ENCODE data around the gene VAT1. TPM values are rescaled to one million over a fixed set of nuclear protein-coding genes. Genes with fewer than 3 reads are reported as not detected.

The VAT1 gene
- total and polyA plus RNA-seq, 2 experiments from 2014 or later: 223 to 238 TPM

- Histone ChIP-seq H3K36me3 (ENCODE audit: low read depth) (no peaks in the 10 kb centered on the region), H2AFZ (no peak overlapping the region), H3K27me3 (replicated peaks; ENCODE audit: insufficient read depth) (no peaks in the 10 kb centered on the region), H4K20me1 (ENCODE audit: insufficient read depth) (no peaks in the 10 kb centered on the region), H3K4me1 (ENCODE audit: insufficient read depth) (no peaks in the 10 kb centered on the region), H3K9ac (no peak overlapping the region), H3F3A (ENCODE audit: insufficient read depth) (no peaks in the 10 kb centered on the region), H3K9me3 (ENCODE audit: low read depth) (no peaks in the 10 kb centered on the region), H3K9me2 (ENCODE audit: insufficient read depth) (no peaks in the 10 kb centered on the region), H3K27ac (no peak overlapping the region), H3K4me3 (no peak overlapping the region), H3K4me2 (ENCODE audit: unreplicated experiment) (no peak overlapping the region), H3K79me2 (ENCODE audit: insufficient read depth) (no peaks in the 10 kb centered on the region)
- in situ Hi-C loops (cut with MboI): loop anchor here (25.0 kb wide), 1 partner anchor 281 kb away; no protein-coding TSS in a partner anchor
- TF ChIP-seq EZH2phosphoT487 (IDR thresholded peaks at IDR 0.05; ENCODE audit: insufficient read depth, low read depth) (no peak), EZH2 (IDR thresholded peaks at IDR 0.05; ENCODE audit: insufficient read depth, poor library complexity, severe bottlenecking) (no peak)
- WGBS, 2 experiments (ENCODE audit: low coverage in 1 of 2, low lambda C conversion rate in 2 of 2, missing lambda C conversion rate in 2 of 2): 74 to 89% methylated on average over 3 of the region's 3 CpGs
- no peak for DNase-seq
These were observed 9.5 kb upstream of the VAT1 start for GRCh38 chr17:43031666-43032065.

GRCh38 chr17:43030137-43030767 is 8.1 kb upstream of the VAT1 start:
- H3K9me3 ChIP-seq (ENCODE audit: low read depth): no peaks in the 10 kb centered on the region
- no peaks in the 10 kb centered on the region for H4K20me1 ChIP-seq (ENCODE audit: insufficient read depth)
- DNase-seq: no peak
- H3K36me3 ChIP-seq (ENCODE audit: low read depth): no peaks in the 10 kb centered on the region
- H2AFZ ChIP-seq: no peak overlapping the region
- H3K27me3 ChIP-seq (replicated peaks; ENCODE audit: insufficient read depth): no peaks in the 10 kb centered on the region
- no peak for TF ChIP-seq EZH2 (IDR thresholded peaks at IDR 0.05; ENCODE audit: insufficient read depth, poor library complexity, severe bottlenecking)
- TF ChIP-seq EZH2phosphoT487 (IDR thresholded peaks at IDR 0.05; ENCODE audit: insufficient read depth, low read depth): no peak
- H3K9me2 ChIP-seq (ENCODE audit: insufficient read depth): no peaks in the 10 kb centered on the region
- H3F3A ChIP-seq (ENCODE audit: insufficient read depth): no peaks in the 10 kb centered on the region
- no peak overlapping the region for H3K27ac ChIP-seq
- H3K4me3 ChIP-seq: no peak overlapping the region
- H3K4me2 ChIP-seq (ENCODE audit: unreplicated experiment): no peak overlapping the region
- in situ Hi-C loops (cut with MboI): loop anchor here (25.0 kb wide), 1 partner anchor 282 kb away; no protein-coding TSS in a partner anchor
- H3K4me1 ChIP-seq (ENCODE audit: insufficient read depth): no peaks in the 10 kb centered on the region
- H3K79me2 ChIP-seq (ENCODE audit: insufficient read depth): no peaks in the 10 kb centered on the region
- no peak overlapping the region for H3K9ac ChIP-seq
- WGBS, 2 experiments (ENCODE audit: low coverage in 1 of 2, low lambda C conversion rate in 2 of 2, missing lambda C conversion rate in 2 of 2): 65 to 68% methylated on average over 6 of the region's 6 CpGs

DNA sequence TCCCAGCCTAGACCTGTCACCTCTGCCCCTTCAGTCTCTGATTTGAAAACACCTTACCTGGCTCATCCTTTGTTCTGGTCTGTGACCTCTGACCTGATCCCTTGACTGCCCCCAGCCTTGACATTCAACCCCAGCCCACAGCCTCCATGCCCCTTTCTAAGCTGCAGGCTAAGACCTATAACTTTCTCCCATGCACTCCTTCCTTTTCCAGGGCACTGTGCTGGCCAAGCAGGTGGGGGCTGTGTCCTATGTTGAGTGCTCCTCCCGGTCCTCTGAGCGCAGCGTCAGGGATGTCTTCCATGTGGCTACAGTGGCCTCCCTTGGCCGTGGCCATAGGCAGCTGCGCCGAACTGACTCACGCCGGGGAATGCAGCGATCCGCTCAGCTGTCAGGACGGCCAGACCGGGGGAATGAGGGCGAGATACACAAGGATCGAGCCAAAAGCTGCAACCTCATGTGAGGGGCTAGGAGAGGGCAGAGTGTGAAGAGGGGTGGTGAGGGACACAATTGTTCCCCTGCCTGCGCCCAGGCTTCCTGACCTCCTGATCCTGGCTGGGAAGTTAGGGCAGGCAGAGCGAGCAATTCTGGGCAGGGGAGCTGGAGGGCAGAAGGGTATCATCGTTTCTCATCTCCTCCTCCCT is 6.2 kb upstream of the VAT1 start:
- H3K4me3 ChIP-seq: no peak overlapping the region
- in situ Hi-C loops (cut with MboI): loop anchor here (25.0 kb wide), 1 partner anchor 284 kb away; no protein-coding TSS in a partner anchor
- H3K9me2 ChIP-seq (ENCODE audit: insufficient read depth): no peaks in the 10 kb centered on the region
- no peaks in the 10 kb centered on the region for H3K27me3 ChIP-seq (replicated peaks; ENCODE audit: insufficient read depth)
- no peak overlapping the region for H3K27ac ChIP-seq
- 91 to 92% methylated on average over 16 to 17 of the region's 17 CpGs for WGBS, 2 experiments (ENCODE audit: low coverage in 1 of 2, low lambda C conversion rate in 2 of 2, missing lambda C conversion rate in 2 of 2)
- no peaks in the 10 kb centered on the region for H3K9me3 ChIP-seq (ENCODE audit: low read depth)
- no peak overlapping the region for H3K4me2 ChIP-seq (ENCODE audit: unreplicated experiment)
- no peaks in the 10 kb centered on the region for H3F3A ChIP-seq (ENCODE audit: insufficient read depth)
- H4K20me1 ChIP-seq (ENCODE audit: insufficient read depth): no peaks in the 10 kb centered on the region
- no peaks in the 10 kb centered on the region for H3K79me2 ChIP-seq (ENCODE audit: insufficient read depth)
- no peaks in the 10 kb centered on the region for H3K36me3 ChIP-seq (ENCODE audit: low read depth)
- DNase-seq: no peak
- no peak overlapping the region for H2AFZ ChIP-seq
- TF ChIP-seq EZH2phosphoT487 (IDR thresholded peaks at IDR 0.05; ENCODE audit: insufficient read depth, low read depth) (no peak), EZH2 (IDR thresholded peaks at IDR 0.05; ENCODE audit: insufficient read depth, poor library complexity, severe bottlenecking) (no peak)
- no peak overlapping the region for H3K9ac ChIP-seq
- no peaks in the 10 kb centered on the region for H3K4me1 ChIP-seq (ENCODE audit: insufficient read depth)

DNA sequence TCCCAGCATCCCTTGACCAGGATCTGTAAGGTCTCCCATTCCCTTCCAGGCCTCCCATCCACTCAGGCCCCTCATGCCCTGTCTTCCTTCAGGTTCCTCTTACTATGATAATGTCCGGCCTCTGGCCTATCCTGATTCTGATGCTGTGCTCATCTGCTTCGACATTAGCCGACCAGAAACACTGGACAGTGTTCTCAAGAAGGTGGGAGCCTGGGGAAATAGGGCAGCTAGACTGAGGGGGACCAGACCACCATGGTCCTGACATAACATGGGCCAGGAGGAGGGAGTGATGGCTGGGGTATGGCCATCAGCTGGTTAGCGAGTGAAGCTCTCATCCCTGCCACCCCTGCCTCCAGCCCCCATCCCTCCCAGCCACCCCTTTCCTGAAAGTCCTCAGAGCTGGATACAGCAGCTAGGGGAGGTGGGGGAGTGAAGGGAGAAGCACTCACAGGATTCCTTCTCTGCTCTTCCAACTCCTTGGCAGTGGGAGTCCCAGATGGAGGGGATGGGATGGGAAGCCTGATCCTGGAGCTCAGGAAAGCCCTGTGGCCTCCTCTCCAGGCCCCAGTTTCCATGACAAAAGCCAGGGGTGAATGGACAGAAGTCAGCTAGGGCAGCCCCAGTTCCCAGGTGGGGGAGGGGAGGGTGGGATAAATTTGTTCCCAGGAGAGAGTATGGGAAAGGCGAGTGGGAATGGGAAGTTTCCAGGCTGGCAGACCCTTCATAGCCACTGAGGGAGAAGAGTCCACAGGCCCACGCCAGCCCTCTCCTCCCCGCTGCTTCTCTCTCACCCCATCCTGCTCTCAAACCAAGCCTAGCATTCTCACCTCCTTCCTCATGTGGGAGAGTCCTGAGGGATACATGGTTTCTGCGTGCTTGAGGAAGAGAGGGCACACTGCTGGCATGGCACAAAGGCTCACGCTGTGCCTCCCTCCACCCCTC is 5.2 kb upstream of the VAT1 start:
- DNase-seq: no peak
- H3K9me2 ChIP-seq (ENCODE audit: insufficient read depth): no peaks in the 10 kb centered on the region
- no peaks in the 10 kb centered on the region for H3F3A ChIP-seq (ENCODE audit: insufficient read depth)
- no peak overlapping the region for H2AFZ ChIP-seq
- H3K27me3 ChIP-seq (replicated peaks; ENCODE audit: insufficient read depth): no peaks in the 10 kb centered on the region
- H3K9ac ChIP-seq: no peak overlapping the region
- H3K9me3 ChIP-seq (ENCODE audit: low read depth): no peaks in the 10 kb centered on the region
- H3K4me1 ChIP-seq (ENCODE audit: insufficient read depth): no peaks in the 10 kb centered on the region
- H3K4me3 ChIP-seq: no peak overlapping the region
- 78 to 80% methylated on average over 7 to 9 of the region's 9 CpGs for WGBS, 2 experiments (ENCODE audit: low coverage in 1 of 2, low lambda C conversion rate in 2 of 2, missing lambda C conversion rate in 2 of 2)
- TF ChIP-seq EZH2 (IDR thresholded peaks at IDR 0.05; ENCODE audit: insufficient read depth, poor library complexity, severe bottlenecking) (no peak), EZH2phosphoT487 (IDR thresholded peaks at IDR 0.05; ENCODE audit: insufficient read depth, low read depth) (no peak)
- no peaks in the 10 kb centered on the region for H4K20me1 ChIP-seq (ENCODE audit: insufficient read depth)
- H3K79me2 ChIP-seq (ENCODE audit: insufficient read depth): no peaks in the 10 kb centered on the region
- H3K36me3 ChIP-seq (ENCODE audit: low read depth): no peaks in the 10 kb centered on the region
- no peak overlapping the region for H3K27ac ChIP-seq
- in situ Hi-C loops (cut with MboI): loop anchor here (25.0 kb wide), 1 partner anchor 285 kb away; no protein-coding TSS in a partner anchor
- no peak overlapping the region for H3K4me2 ChIP-seq (ENCODE audit: unreplicated experiment)
